Stimulated activated CD8-positive, alpha-beta memory T cell treated with anti-CD3 and anti-CD28 coated beads, Interleukin-12 subunit alpha, Interleukin-12 subunit beta, amount 100 ng/mL, for 4 hours (primary cell): ENCODE data around the gene FSIP1.

Experiments
- DNase-seq: peaks from one replicate; pipeline ENCODE4 v3.0.0-alpha.2; 2020; ENCODE audit warnings: low read depth

FSIP1 gene

GRCh38 chr15:39593656-39594445, 188.8 kb downstream of the FSIP1 start:
- no peak for DNase-seq

- no peak for DNase-seq
Measured at GRCh38 chr15:39593071-39593655, 189.5 kb downstream of the FSIP1 start.

GRCh38 chr15:39592500-39592899, 190.1 kb downstream of the FSIP1 start:
- no peak for DNase-seq

- DNase-seq, result no peak
Measured at GRCh38 chr15:39591896-39592315, 190.7 kb downstream of the FSIP1 start.

GRCh38 chr15:39591141-39591895, 191.3 kb downstream of the FSIP1 start:
- DNase-seq, result no peak

- no peak for DNase-seq
Measured at GRCh38 chr15:39589815-39590644, 192.6 kb downstream of the FSIP1 start.

GRCh38 chr15:39589193-39589814, 193.3 kb downstream of the FSIP1 start:
- no peak for DNase-seq

GRCh38 chr15:39588531-39589192, 194.0 kb downstream of the FSIP1 start:
- no peak for DNase-seq

GRCh38 chr15:39587731-39588530, 194.7 kb downstream of the FSIP1 start:
- no peak for DNase-seq

GRCh38 chr15:39587096-39587721, 195.4 kb downstream of the FSIP1 start:
- DNase-seq, result no peak

- DNase-seq, result no peak
Measured at GRCh38 chr15:39586387-39587095, 196.1 kb downstream of the FSIP1 start.

GRCh38 chr15:39585871-39586301, 196.8 kb downstream of the FSIP1 start:
- no peak for DNase-seq

GRCh38 chr15:39585389-39585841, 197.2 kb downstream of the FSIP1 start:
- no peak for DNase-seq

- DNase-seq, result no peak
Measured at GRCh38 chr15:39584662-39585388, 197.8 kb downstream of the FSIP1 start.

- no peak for DNase-seq
Measured at GRCh38 chr15:39584266-39584659, 198.4 kb downstream of the FSIP1 start.

GRCh38 chr15:39583596-39584265, 198.9 kb downstream of the FSIP1 start:
- no peak for DNase-seq

- no peak for DNase-seq
Measured at GRCh38 chr15:39582977-39583595, 199.6 kb downstream of the FSIP1 start.
